Measurements from ENCODE around the gene RABGAP1L. TPM values are rescaled to one million over a fixed set of nuclear protein-coding genes. Genes with fewer than 3 reads are reported as not detected.
A peak's percentile ranks its signal among the peaks of the same experiment; 100 is the strongest.

Gene RABGAP1L
- total RNA-seq, 2 experiments from 2014 or later: 98.1 to 158 TPM

DNA sequence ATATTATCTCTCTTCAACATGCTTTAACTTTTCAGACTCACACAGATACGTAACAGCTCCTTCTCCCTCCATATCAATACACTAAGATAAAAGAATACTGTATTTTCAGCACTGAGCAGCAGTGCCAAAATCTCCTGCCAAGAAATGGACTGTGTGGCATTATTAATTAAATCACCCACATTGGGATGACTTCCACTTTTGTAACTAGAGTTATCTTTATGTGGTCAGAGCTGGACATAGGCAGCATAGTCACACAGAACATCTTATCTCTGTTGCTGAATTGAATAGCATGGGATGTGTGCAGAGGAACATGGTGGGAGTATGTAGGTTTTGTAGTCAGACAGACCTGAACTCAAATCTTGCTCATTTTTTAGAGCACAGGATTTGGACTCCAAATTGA, 799.1 kb downstream of the RABGAP1L start:
- ChIA-PET POLR2A (no interaction called here), CTCF (ENCODE audit: unreplicated experiment) (no interaction called here)
- Histone ChIP-seq H3K9me3 (ENCODE audit: low read length) (peaks cover 3% of the 10 kb centered on the region; the same call in 1 of the 2 replicates), H3K27ac (ENCODE audit: low read depth, low read length, poor library complexity, severe bottlenecking) (no peak overlapping the region), H3K79me2 (ENCODE audit: insufficient read depth, low read depth, low read length) (peaks cover 53% of the 10 kb centered on the region), H2AFZ (ENCODE audit: low read length) (no peak overlapping the region), H3K36me3 (ENCODE audit: insufficient read depth, low read length) (peaks cover 55% of the 10 kb centered on the region), H3K4me3 (ENCODE audit: low read depth, low read length, poor library complexity, severe bottlenecking) (no peak overlapping the region), H4K20me1 (ENCODE audit: insufficient read depth, low read length) (no peaks in the 10 kb centered on the region), H3K4me1 (ENCODE audit: insufficient read depth, low read length, poor library complexity, severe bottlenecking) (peaks cover 65% of the 10 kb centered on the region), H3K9me2 (ENCODE audit: insufficient read depth, low read length) (no peaks in the 10 kb centered on the region), H3K4me2 (ENCODE audit: low read length) (no peak overlapping the region)
- TF ChIP-seq CTCF (conservative IDR thresholded peaks at IDR 0.05; ENCODE audit: low read length) (no peak), EZH2phosphoT487 (IDR thresholded peaks at IDR 0.05; ENCODE audit: borderline replicate concordance, low read depth, low read length) (no peak)
- DNase-seq (ENCODE audit: low spot score): no peak
- intact Hi-C loops (cut with micrococcal nuclease; ENCODE audit: unreplicated experiment): no loop called here
- no TSS peak for BruUV-seq (replicated peaks)

DNA sequence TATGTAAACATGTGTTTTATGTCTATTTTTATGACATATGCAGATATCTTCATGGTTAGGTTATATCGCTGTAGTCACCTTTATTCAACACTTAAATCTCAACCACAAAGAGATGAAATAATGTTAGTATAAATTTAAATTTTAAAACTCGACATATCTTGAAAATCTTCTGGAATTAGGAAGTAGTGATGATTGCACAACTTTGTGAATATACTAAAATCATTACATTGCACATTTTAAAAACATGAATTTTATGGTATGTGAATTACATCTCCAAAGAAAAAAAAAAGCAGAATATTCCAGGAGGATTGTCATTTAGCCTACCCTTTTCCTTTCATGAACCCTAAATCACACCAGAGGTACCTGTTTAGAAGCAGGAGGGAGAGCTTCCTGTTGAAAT, 801.0 kb downstream of the RABGAP1L start:
- H3K9me3 ChIP-seq (ENCODE audit: low read length): peaks cover 3% of the 10 kb centered on the region; the same call in 1 of the 2 replicates
- H3K27ac ChIP-seq (ENCODE audit: low read depth, low read length, poor library complexity, severe bottlenecking): no peak overlapping the region
- no peak overlapping the region for H3K4me3 ChIP-seq (ENCODE audit: low read depth, low read length, poor library complexity, severe bottlenecking)
- H2AFZ ChIP-seq (ENCODE audit: low read length): no peak overlapping the region
- no peaks in the 10 kb centered on the region for H3K9me2 ChIP-seq (ENCODE audit: insufficient read depth, low read length)
- POLR2A ChIA-PET: interaction anchor here (0.7 to 1.2 kb wide), 2 partner anchors 17 to 80 kb away, joined by 3 to 4 read pairs; no protein-coding TSS in a partner anchor
- DNase-seq (ENCODE audit: low spot score): no peak
- no peak for TF ChIP-seq CTCF (conservative IDR thresholded peaks at IDR 0.05; ENCODE audit: low read length)
- no peak for TF ChIP-seq EZH2phosphoT487 (IDR thresholded peaks at IDR 0.05; ENCODE audit: borderline replicate concordance, low read depth, low read length)
- no peaks in the 10 kb centered on the region for H4K20me1 ChIP-seq (ENCODE audit: insufficient read depth, low read length)
- CTCF ChIA-PET (ENCODE audit: unreplicated experiment): no interaction called here
- H3K79me2 ChIP-seq (ENCODE audit: insufficient read depth, low read depth, low read length): peaks cover 35% of the 10 kb centered on the region
- intact Hi-C loops (cut with micrococcal nuclease; ENCODE audit: unreplicated experiment): no loop called here
- H3K36me3 ChIP-seq (ENCODE audit: insufficient read depth, low read length): peaks cover 55% of the 10 kb centered on the region
- BruUV-seq (replicated peaks): no TSS peak
- no peak overlapping the region for H3K4me2 ChIP-seq (ENCODE audit: low read length)
- H3K4me1 ChIP-seq (ENCODE audit: insufficient read depth, low read length, poor library complexity, severe bottlenecking): peaks cover 65% of the 10 kb centered on the region

DNA sequence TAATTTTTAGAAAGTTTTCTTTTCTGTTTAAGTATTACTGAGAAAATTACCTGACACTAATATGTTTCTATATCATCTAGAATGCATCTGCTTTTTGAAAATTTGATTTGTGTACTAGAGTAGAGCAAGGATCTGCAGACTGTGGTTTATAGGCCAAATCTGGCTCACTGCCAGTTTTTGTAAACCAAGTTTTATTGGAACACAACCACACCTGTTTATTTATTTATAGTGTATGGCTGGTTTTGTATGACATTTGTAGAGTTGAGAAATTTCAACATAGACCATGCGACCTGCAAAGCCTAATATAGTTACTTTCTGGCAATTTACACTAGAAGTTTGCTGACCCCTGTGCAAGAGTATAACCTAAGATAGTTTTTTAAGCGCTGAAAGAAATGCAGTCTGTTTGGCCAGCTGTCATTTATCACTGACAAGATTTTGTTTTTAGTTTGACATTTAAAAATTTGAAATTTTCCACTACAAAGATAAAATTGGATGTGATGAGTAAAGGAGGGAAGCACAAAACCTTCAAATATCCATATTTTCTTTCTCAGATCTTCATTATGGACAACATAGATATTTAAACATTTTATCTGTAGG, 804.3 kb downstream of the RABGAP1L start:
- BruUV-seq (replicated peaks): no TSS peak
- Histone ChIP-seq H3K9me3 (ENCODE audit: low read length) (peaks cover 3% of the 10 kb centered on the region; the same call in 1 of the 2 replicates), H2AFZ (ENCODE audit: low read length) (peak overlapping the region; percentile 19; the same call in 1 of the 2 replicates), H3K36me3 (ENCODE audit: insufficient read depth, low read length) (peaks cover 38% of the 10 kb centered on the region), H3K4me3 (ENCODE audit: low read depth, low read length, poor library complexity, severe bottlenecking) (peak overlapping the region; percentile 63), H3K27ac (ENCODE audit: low read depth, low read length, poor library complexity, severe bottlenecking) (peak overlapping the region; percentile 93), H3K9me2 (ENCODE audit: insufficient read depth, low read length) (no peaks in the 10 kb centered on the region), H3K4me2 (ENCODE audit: low read length) (peak overlapping the region; percentile 83), H3K79me2 (ENCODE audit: insufficient read depth, low read depth, low read length) (peaks cover 39% of the 10 kb centered on the region; the same call in 1 of the 2 replicates), H3K4me1 (ENCODE audit: insufficient read depth, low read length, poor library complexity, severe bottlenecking) (peaks cover 71% of the 10 kb centered on the region), H4K20me1 (ENCODE audit: insufficient read depth, low read length) (no peaks in the 10 kb centered on the region)
- peak; percentile 90 for DNase-seq (ENCODE audit: low spot score)
- intact Hi-C loops (cut with micrococcal nuclease; ENCODE audit: unreplicated experiment): loop anchor here (1.0 to 2.0 kb wide), 3 partner anchors 13 to 93 kb away; no protein-coding TSS in a partner anchor
- ChIA-PET CTCF (ENCODE audit: unreplicated experiment) (interaction anchor here (0.8 kb wide), 1 partner anchor 10 kb away, joined by 4 read pairs; no protein-coding TSS in a partner anchor), POLR2A (interaction anchor here (0.7 to 7.8 kb wide), 14 partner anchors 9 to 164 kb away, joined by 3 to 61 read pairs (median 4); partner anchors contain the start of gene CACYBP)
- TF ChIP-seq CTCF (conservative IDR thresholded peaks at IDR 0.05; ENCODE audit: low read length) (no peak), EZH2phosphoT487 (IDR thresholded peaks at IDR 0.05; ENCODE audit: borderline replicate concordance, low read depth, low read length) (no peak)

Data from OCI-LY7 (cell line).